ENCODE measurements around the gene SAMD4B.

Gene SAMD4B

GRCh38 chr19:39389631-39390414 is 47.6 kb downstream of the SAMD4B start:
- DNase-seq = no peak

- DNase-seq = no peak
These were observed 48.2 kb downstream of the SAMD4B start for GRCh38 chr19:39390451-39390750.

GRCh38 chr19:39390751-39391437 is 48.7 kb downstream of the SAMD4B start, which contains the start of the genes MED29 and PAF1:
TSS of gene MED29 (plus strand) at chr19:39391378. CDS start at chr19:39391423, 45 bp downstream.
TSS of gene PAF1 (minus strand) at chr19:39391106. CDS start at chr19:39390864, 242 bp downstream.
- peak; percentile 75 to 99 (median 97) for DNase-seq

GRCh38 chr19:39397360-39398296 is 55.4 kb downstream of the SAMD4B start:
- DNase-seq = peak in 52 of 56 donors; percentile 22 to 87 (median 58)

- DNase-seq = peak in 19 of 56 donors; percentile 10 to 56 (median 30)
These were observed 56.2 kb downstream of the SAMD4B start for GRCh38 chr19:39398297-39398864.

- DNase-seq = no peak
These were observed 57.4 kb downstream of the SAMD4B start for GRCh38 chr19:39399668-39400050.

- DNase-seq = no peak
These were observed 57.8 kb downstream of the SAMD4B start for GRCh38 chr19:39400061-39400460.

- DNase-seq = no peak
These were observed 58.9 kb downstream of the SAMD4B start for GRCh38 chr19:39401070-39401548.

- peak in 10 of 56 donors; percentile 11 to 58 (median 25) for DNase-seq
These were observed 59.5 kb downstream of the SAMD4B start for GRCh38 chr19:39401549-39402345.

- DNase-seq = peak in 47 of 56 donors; percentile 28 to 89 (median 58)
These were observed 60.4 kb downstream of the SAMD4B start for GRCh38 chr19:39402346-39403300.

GRCh38 chr19:39403331-39404312 is 61.4 kb downstream of the SAMD4B start:
- DNase-seq = peak in 52 of 56 donors; percentile 16 to 97 (median 64)

GRCh38 chr19:39405261-39405957 is 63.2 kb downstream of the SAMD4B start:
- no peak for DNase-seq

- peak in 10 of 56 donors; percentile 50 to 77 (median 70) for DNase-seq
These were observed 63.9 kb downstream of the SAMD4B start for GRCh38 chr19:39405958-39406655.

GRCh38 chr19:39406656-39407409 is 64.6 kb downstream of the SAMD4B start, which contains the start of gene ZFP36:
TSS of gene ZFP36 (plus strand) at chr19:39406847. CDS start at chr19:39406905, 58 bp downstream.
- DNase-seq = peak in 53 of 56 donors; percentile 33 to 95 (median 70)

- DNase-seq = peak in 1 of 56 donors; percentile 22
These were observed 65.1 kb downstream of the SAMD4B start for GRCh38 chr19:39407410-39407659.
